GM21526 (cell line): ENCODE results near the gene KCNQ1.

Experiments
- ATAC-seq: cut with Tn5 transposase; IDR thresholded peaks from one replicate; pipeline ENCODE4 v1.9.1; 2021; ENCODE audit warnings: moderate library complexity; ENCODE audit not compliant: unreplicated experiment, low FRiP score

The KCNQ1 gene

DNA sequence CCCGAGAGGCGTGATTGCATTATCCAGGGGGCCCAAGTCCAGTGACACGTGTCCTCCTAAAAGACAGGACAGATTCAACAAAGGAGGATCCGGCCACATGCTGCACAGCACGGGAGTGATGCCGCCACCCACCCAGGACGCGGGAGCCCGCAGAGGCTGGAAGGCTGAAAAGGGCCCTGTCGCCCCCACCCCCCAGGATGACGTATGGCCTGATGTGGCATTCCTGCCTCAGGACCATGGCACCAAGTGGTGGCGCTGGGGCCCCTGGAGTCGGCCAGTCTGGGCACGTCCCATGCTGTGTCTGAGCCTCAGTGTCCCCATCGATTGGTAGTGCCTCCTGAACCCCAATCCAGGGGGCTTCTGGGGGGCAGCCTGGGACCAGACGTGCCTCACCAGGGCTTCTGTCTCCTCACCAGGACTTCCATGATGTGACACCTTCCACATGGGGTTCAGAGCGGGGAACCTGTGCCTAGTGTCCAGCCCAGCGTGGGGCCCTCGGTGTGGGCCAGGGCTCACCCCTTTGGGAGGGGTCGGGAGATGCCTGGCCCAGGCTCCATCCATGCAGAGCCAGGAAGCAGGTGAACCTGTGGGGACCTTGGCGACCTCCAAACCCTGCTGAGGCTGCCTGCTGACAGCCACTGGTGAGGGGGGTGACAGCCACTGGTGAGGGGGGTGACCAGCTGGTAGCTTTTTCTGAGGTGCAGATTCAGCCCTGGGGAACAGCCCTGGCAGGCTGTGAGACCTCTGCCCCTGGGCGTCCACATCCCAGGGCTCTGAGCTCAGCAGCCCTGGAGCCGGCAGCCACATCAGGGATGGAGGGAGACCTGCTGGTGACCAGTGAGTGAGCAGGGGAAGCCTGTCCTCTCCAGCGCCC is 75.3 kb downstream of the KCNQ1 start:
- ATAC-seq = no peak

- ATAC-seq = no peak
These were observed 75.9 kb downstream of the KCNQ1 start for GRCh38 chr11:2520736-2521035.

- ATAC-seq = no peak
These were observed 76.4 kb downstream of the KCNQ1 start for GRCh38 chr11:2521081-2521732.

DNA sequence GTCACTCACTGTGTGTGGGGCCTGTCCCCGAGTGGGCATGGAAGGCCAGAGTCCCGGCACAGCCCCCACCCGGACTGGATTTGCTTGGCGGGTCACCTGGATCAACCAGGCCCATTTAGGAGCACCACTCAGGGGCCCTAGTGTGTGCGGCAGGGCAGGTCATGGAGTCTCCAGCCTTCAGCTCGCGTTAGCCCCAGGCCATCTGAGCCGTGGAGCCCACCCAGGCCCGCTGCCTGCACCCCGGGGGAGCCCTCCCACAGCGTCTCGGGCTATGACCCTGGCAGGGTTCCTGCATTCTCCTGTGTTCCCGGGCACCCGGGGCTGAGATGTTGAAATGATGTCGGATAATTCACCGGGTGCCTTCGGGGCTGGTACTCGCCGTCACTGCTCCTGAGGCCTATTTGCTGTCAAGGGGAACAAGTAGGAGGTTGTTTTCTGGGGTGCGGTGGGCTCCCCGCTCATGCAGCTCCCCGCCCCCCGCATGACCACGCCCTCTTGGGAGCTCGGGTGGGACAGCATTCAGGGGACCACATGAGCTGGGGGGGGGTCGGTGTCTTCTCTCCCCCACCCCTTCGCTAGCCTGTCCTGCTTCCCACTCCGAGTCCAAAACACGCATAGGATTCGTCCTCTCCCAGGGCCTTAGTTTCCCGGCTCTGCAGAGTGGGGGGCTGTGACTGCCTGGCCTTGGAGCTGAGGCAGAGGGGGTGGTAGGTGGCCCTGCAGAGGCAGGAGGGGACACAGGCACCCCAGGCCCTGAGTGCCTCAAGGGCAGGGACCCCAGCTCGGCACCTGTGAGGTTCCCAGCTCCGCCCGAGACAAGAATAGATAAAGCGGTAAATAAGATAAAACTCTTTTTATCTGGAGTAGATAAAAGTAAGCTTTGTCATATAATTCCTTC is 77.2 kb downstream of the KCNQ1 start:
- ATAC-seq = no peak

DNA sequence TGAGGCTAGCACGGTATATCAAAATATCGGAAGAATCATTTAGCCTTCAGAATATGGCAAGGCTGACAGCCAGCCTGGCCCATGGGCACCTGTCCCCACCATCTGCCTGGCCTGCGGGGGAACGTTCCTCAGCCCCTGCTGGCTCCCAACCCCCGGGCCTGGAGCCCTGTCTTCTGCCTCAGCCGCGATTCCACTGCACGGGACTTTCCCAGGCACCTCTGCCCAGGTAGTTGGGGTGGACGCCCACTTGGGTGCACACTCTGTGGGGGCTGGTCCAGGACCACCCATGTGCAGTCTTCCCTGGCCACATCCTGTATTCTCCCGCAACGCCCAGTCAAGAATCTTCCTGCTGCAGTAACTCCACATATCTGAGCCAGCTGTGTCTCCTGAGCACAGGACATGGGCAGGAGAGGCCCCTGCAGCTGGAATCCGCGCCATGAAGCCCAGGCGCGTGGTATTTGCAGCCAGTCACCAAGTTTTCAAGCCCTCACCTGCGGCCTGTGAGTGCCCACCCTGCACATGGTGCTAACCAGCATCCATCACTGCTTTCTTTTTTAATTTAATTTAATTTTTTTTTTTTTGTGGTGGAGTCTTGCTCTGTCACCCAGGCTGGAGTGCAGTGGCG is 77.9 kb downstream of the KCNQ1 start:
- no peak for ATAC-seq

- no peak for ATAC-seq
These were observed 79.1 kb downstream of the KCNQ1 start for GRCh38 chr11:2523821-2524391.

- ATAC-seq = no peak
These were observed 79.8 kb downstream of the KCNQ1 start for GRCh38 chr11:2524446-2525165.

- no peak for ATAC-seq
These were observed 80.5 kb downstream of the KCNQ1 start for GRCh38 chr11:2525166-2525861.

GRCh38 chr11:2525941-2526807 is 81.4 kb downstream of the KCNQ1 start:
- no peak for ATAC-seq

DNA sequence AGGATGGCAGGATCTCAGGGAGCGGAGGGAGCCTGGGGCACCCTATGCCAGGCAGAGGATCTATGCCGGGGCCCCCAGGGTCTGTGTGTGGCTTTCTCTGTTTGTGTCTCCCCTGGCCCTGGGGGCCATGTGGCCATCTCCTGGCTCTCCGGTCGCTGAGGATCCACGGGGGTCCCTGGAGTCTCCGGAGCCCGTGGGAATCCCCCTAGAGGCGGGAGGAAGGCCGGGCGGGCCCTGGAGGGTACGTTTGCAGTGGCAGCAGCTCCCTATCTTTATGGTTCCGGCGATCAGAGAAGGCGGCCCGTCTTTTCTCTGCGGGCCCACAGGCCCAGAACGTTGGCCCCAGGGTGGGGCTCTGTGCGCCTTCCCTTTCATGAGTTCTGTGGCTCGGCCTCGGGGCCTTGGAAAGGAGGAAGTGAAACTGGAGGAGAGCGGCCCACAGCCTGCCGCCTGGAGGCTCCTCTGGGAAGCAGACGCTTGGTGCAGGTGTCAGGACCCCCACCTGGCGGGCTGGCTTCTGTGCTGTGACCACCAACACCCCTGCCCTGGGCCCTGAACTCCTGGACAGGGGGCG is 82.1 kb downstream of the KCNQ1 start:
- ATAC-seq = no peak

DNA sequence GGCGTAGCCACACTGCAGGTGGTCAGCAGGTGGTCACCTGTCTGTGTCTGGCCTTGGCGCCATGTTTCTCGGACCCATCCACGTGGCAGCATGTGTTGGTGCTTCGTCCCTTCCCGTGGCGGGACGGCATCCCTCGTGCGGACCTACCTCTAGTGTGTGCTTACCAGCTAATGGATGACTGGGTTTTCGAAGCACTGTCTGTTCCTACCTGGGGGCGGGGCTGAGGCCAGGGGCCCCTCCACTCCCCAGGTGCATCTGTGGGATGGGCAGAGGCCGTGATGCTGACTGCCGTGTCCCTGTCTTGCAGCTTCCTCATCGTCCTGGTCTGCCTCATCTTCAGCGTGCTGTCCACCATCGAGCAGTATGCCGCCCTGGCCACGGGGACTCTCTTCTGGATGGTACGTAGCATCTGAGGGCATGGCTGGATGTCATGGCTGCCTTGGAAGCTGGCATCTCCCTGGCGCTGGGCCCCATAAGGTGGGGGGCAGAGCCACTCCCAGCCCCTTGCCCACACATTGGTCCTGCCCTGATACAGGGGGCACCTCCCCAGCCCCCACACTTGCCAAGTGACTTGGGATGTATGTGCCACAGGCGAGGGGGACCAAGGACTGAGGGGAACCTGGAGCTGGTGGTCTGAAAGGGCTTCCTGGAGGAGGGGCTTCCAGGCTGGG is 82.9 kb downstream of the KCNQ1 start:
- ATAC-seq = no peak

GRCh38 chr11:2528301-2529050 is 83.7 kb downstream of the KCNQ1 start:
- no peak for ATAC-seq

- no peak for ATAC-seq
These were observed 84.4 kb downstream of the KCNQ1 start for GRCh38 chr11:2529173-2529572.

DNA sequence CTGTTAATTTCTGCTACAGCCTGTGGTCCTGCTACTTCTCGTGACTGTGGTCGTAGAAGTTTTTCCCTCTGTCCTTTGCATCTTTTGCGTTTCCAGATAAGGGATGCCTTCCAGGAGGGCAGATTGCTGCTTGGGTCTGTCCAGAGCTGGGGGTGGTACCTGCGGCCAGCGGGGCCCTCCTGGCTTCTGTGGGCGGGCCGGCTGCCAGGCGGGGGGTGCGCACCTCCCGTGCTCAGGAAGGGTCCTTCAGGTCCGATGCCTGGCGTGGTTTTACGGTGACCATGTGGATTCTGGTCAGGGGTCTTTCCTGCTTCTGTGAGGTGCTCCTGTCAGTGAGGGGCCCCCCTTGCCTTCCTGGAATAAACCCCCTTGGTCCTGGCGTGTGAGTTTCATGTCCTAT is 84.8 kb downstream of the KCNQ1 start:
- no peak for ATAC-seq

DNA sequence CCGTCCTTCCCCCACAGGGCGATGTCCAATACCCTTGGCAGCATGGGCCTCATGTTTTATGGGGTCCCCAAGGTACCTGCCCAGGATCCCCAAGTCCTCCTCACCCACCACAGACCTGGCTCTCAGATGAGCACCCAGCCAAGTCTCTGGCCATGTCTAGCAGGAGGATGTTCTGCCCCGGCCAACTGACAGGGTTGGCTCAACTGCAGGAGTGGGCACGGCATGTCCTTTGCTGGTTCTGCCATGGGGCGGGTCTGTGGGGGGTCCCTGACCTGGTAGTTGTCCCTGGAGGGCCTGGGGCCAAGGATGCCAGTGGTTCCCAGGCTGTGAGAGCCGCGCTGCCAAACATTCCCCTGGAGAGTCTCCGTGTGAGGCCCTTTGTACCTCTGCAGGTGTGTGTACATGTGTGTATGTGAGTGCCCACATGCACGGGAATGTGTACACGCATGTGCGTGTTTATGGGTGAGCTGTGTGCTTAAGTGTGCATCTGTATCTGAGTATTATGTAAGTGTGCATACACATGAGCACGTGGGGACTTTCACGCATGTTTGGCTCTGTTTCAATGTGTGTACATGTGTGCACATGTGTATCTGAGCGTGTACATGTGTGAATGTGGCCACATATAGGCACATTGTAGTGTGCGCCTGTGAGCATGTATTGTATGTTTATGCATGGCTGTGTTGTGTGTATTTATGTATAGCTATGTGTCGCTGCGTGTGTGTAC is 85.5 kb downstream of the KCNQ1 start:
- ATAC-seq = no peak

GRCh38 chr11:2530855-2531200 is 86.0 kb downstream of the KCNQ1 start:
- no peak for ATAC-seq
